ENCODE measurements around the gene MEX3D. TPM values are rescaled to one million over a fixed set of nuclear protein-coding genes. Genes with fewer than 3 reads are reported as not detected.

Gene MEX3D
- total RNA-seq, 1 donor from 2014 or later: 50.3 TPM

- no peak for DNase-seq (ENCODE audit: low spot score)
These were observed 30.8 kb upstream of the MEX3D start for GRCh38 chr19:1598777-1599459.

GRCh38 chr19:1593501-1593772 lies 25.3 kb upstream of the MEX3D start:
- DNase-seq (ENCODE audit: low spot score): no peak

- peak; percentile 94 for DNase-seq (ENCODE audit: low spot score)
These were observed 24.8 kb upstream of the MEX3D start, which contains the start of gene MBD3 for GRCh38 chr19:1592755-1593500. MBD3 (minus strand) TSS chr19:1592865; CDS start chr19:1592631, 234 bp downstream.

- peak; percentile 93 for DNase-seq (ENCODE audit: low spot score)
These were observed 24.1 kb upstream of the MEX3D start for GRCh38 chr19:1592024-1592754.

- no peak for DNase-seq (ENCODE audit: low spot score)
These were observed 23.4 kb upstream of the MEX3D start for GRCh38 chr19:1591421-1592023.

- DNase-seq (ENCODE audit: low spot score): no peak
These were observed 22.7 kb upstream of the MEX3D start for GRCh38 chr19:1590641-1591397.

- no peak for DNase-seq (ENCODE audit: low spot score)
These were observed 19.7 kb upstream of the MEX3D start for GRCh38 chr19:1587872-1588271.

- no peak for DNase-seq (ENCODE audit: low spot score)
These were observed 17.1 kb upstream of the MEX3D start for GRCh38 chr19:1585243-1585580.

GRCh38 chr19:1584500-1585242 lies 16.5 kb upstream of the MEX3D start:
- DNase-seq (ENCODE audit: low spot score): no peak

- DNase-seq (ENCODE audit: low spot score): no peak
These were observed 14.1 kb upstream of the MEX3D start for GRCh38 chr19:1582201-1582600.

- no peak for DNase-seq (ENCODE audit: low spot score)
These were observed 12.8 kb upstream of the MEX3D start for GRCh38 chr19:1580957-1581356.

- DNase-seq (ENCODE audit: low spot score): no peak
These were observed 12.3 kb upstream of the MEX3D start for GRCh38 chr19:1580382-1580781.

- no peak for DNase-seq (ENCODE audit: low spot score)
These were observed 11.1 kb upstream of the MEX3D start for GRCh38 chr19:1579222-1579621.

GRCh38 chr19:1577929-1578618 lies 9.9 kb upstream of the MEX3D start:
- no peak for DNase-seq (ENCODE audit: low spot score)

- DNase-seq (ENCODE audit: low spot score): no peak
These were observed 9.2 kb upstream of the MEX3D start for GRCh38 chr19:1577090-1577928.

GRCh38 chr19:1576242-1577089 lies 8.3 kb upstream of the MEX3D start:
- no peak for DNase-seq (ENCODE audit: low spot score)

- DNase-seq (ENCODE audit: low spot score): no peak
These were observed 7.5 kb upstream of the MEX3D start for GRCh38 chr19:1575323-1576241.
